OCI-LY1 (cell line): ENCODE data around the gene ALDH1A2.

Source experiments
- H2AFZ ChIP-seq: fragments of 200-600 bp; sonication (generic), shearing (Covaris generic); 2 replicates; pipeline ENCODE4 v1.6.0; 2014; ENCODE audit warnings: antibody characterized with exemption, mild to moderate bottlenecking, low read length
- H3F3A ChIP-seq: fragments of 200-600 bp; sonication (generic), shearing (Covaris generic); 2 replicates; pipeline ENCODE4 v1.6.0; 2014; ENCODE audit warnings: mild to moderate bottlenecking, antibody characterized with exemption, low read length, moderate library complexity; ENCODE audit not compliant: insufficient read depth
- H3K27ac ChIP-seq: fragments of 200-600 bp; sonication (generic); 2 replicates; pipeline ENCODE4 v1.5.1; 2014; ENCODE audit warnings: low read length, mixed run types, mild to moderate bottlenecking, low read depth; ENCODE audit not compliant: poor library complexity, severe bottlenecking
- H3K27me3 ChIP-seq: fragments of 200-600 bp; sonication (generic); 2 replicates; pipeline ENCODE4 v1.6.0; 2014; ENCODE audit warnings: antibody characterized with exemption, mild to moderate bottlenecking, low read length, moderate library complexity; ENCODE audit not compliant: insufficient read depth
- H3K36me3 ChIP-seq: fragments of 200-600 bp; sonication (generic); 2 replicates; pipeline ENCODE4 v1.6.1; 2014; ENCODE audit warnings: mild to moderate bottlenecking, antibody characterized with exemption, low read length, moderate library complexity, mixed read lengths; ENCODE audit not compliant: insufficient read depth
- H3K4me1 ChIP-seq: fragments of 200-600 bp; sonication (generic); 2 replicates; pipeline ENCODE4 v1.5.1; 2014; ENCODE audit warnings: mild to moderate bottlenecking, low read length, moderate library complexity; ENCODE audit not compliant: insufficient read depth, severe bottlenecking
- H3K4me2 ChIP-seq: fragments of 200-600 bp; sonication (generic), shearing (Covaris generic); 2 replicates; pipeline ENCODE4 v1.6.1; 2014; ENCODE audit warnings: low read length
- H3K4me3 ChIP-seq: fragments of 200-600 bp; sonication (generic); 2 replicates; pipeline ENCODE4 v1.5.1; 2014; ENCODE audit warnings: low read length, low read depth, mild to moderate bottlenecking, mixed read lengths; ENCODE audit not compliant: poor library complexity, severe bottlenecking
- H3K79me2 ChIP-seq: fragments of 200-600 bp; shearing (Covaris generic); 2 replicates; pipeline ENCODE4 v1.6.1; 2016; ENCODE audit warnings: mixed run types, low read length, mixed read lengths; ENCODE audit not compliant: insufficient read depth
- H3K9ac ChIP-seq: fragments of 200-600 bp; sonication (generic), shearing (Covaris generic); 2 replicates; pipeline ENCODE4 v1.6.1; 2014; ENCODE audit warnings: mild to moderate bottlenecking, low read length, mixed read lengths
- H3K9me2 ChIP-seq: fragments of 200-600 bp; sonication (generic), shearing (Covaris generic); 2 replicates; pipeline ENCODE4 v1.6.1; 2014; ENCODE audit warnings: low read depth, mild to moderate bottlenecking, low read length, mixed read lengths
- H3K9me3 ChIP-seq: fragments of 200-600 bp; shearing (Covaris generic); 2 replicates; pipeline ENCODE4 v1.6.1; 2014; ENCODE audit warnings: low read length, mixed read lengths
- H4K20me1 ChIP-seq: fragments of 200-600 bp; sonication (generic), shearing (Covaris generic); 2 replicates; pipeline ENCODE4 v1.6.0; 2016; ENCODE audit warnings: mild to moderate bottlenecking, low read length; ENCODE audit not compliant: insufficient read depth
- CTCF ChIP-seq: fragments of 200-600 bp; sonication (generic), shearing (Covaris generic); IDR thresholded peaks from 2 replicates; pipeline ENCODE4 v1.5.1; 2017; ENCODE audit warnings: mild to moderate bottlenecking, antibody characterized with exemption, low read length, moderate library complexity, mixed read lengths
- EZH2 ChIP-seq: fragments of 200-600 bp; sonication (generic), shearing (Covaris generic); IDR thresholded peaks from 2 replicates; pipeline ENCODE4 v1.8.0; 2017; ENCODE audit warnings: borderline replicate concordance, mixed run types, mild to moderate bottlenecking, antibody characterized with exemption, low read length, moderate library complexity, mixed read lengths

Gene ALDH1A2

GRCh38 chr15:58103482-58103881 is 38.0 kb upstream of the ALDH1A2 start:
- no peak overlapping the region for H2AFZ ChIP-seq
- H3K4me3 ChIP-seq, result no peak overlapping the region
- H3K79me2 ChIP-seq, result no peaks in the 10 kb centered on the region
- H4K20me1 ChIP-seq, result no peaks in the 10 kb centered on the region
- no peaks in the 10 kb centered on the region for H3K36me3 ChIP-seq
- no peak for TF ChIP-seq CTCF
- no peaks in the 10 kb centered on the region for H3K27me3 ChIP-seq
- no peaks in the 10 kb centered on the region for H3K9me3 ChIP-seq
- H3K27ac ChIP-seq, result no peak overlapping the region
- no peak overlapping the region for H3K4me2 ChIP-seq
- H3K9me2 ChIP-seq, result no peaks in the 10 kb centered on the region
- H3K4me1 ChIP-seq, result no peaks in the 10 kb centered on the region
- no peaks in the 10 kb centered on the region for H3F3A ChIP-seq
- H3K9ac ChIP-seq, result no peak overlapping the region

- TF ChIP-seq CTCF (no peak), EZH2 (no peak)
- H3K9me2 ChIP-seq, result no peaks in the 10 kb centered on the region
These were observed 31.1 kb upstream of the ALDH1A2 start for GRCh38 chr15:58096529-58097084.

GRCh38 chr15:58095415-58095814 is 29.9 kb upstream of the ALDH1A2 start:
- Histone ChIP-seq H3K4me3 (no peak overlapping the region), H3F3A (no peaks in the 10 kb centered on the region), H2AFZ (no peak overlapping the region), H3K79me2 (no peaks in the 10 kb centered on the region), H3K4me1 (no peaks in the 10 kb centered on the region), H3K9me2 (no peaks in the 10 kb centered on the region), H3K27me3 (no peaks in the 10 kb centered on the region), H3K9ac (no peak overlapping the region), H4K20me1 (no peaks in the 10 kb centered on the region), H3K9me3 (no peaks in the 10 kb centered on the region), H3K36me3 (no peaks in the 10 kb centered on the region), H3K4me2 (no peak overlapping the region), H3K27ac (no peak overlapping the region)
- TF ChIP-seq CTCF, result no peak
- TF ChIP-seq EZH2, result no peak

More at GRCh38 chr15:58096529-58097084, 31.1 kb upstream of the ALDH1A2 start:
- H3F3A ChIP-seq, result no peaks in the 10 kb centered on the region
- H3K27ac ChIP-seq, result no peak overlapping the region
- H3K79me2 ChIP-seq, result no peaks in the 10 kb centered on the region
- H4K20me1 ChIP-seq, result no peaks in the 10 kb centered on the region
- H3K4me1 ChIP-seq, result no peaks in the 10 kb centered on the region
- H3K4me2 ChIP-seq, result no peak overlapping the region
- no peak overlapping the region for H3K9ac ChIP-seq
- H3K27me3 ChIP-seq, result no peaks in the 10 kb centered on the region
- no peak overlapping the region for H3K4me3 ChIP-seq
- H2AFZ ChIP-seq, result no peak overlapping the region
- no peaks in the 10 kb centered on the region for H3K9me3 ChIP-seq
- no peaks in the 10 kb centered on the region for H3K36me3 ChIP-seq
